GM12892 (cell line): ENCODE results near the gene SELENOM.

Experiments used
- POLR2A ChIP-seq: IDR thresholded peaks from 2 replicates; pipeline ENCODE4 v1.6.1; 2011; ENCODE audit warnings: low read depth, low read length, control low read depth
- TAF1 ChIP-seq: IDR thresholded peaks from 2 replicates; pipeline ENCODE4 v1.6.1; 2011; ENCODE audit warnings: low read depth, mild to moderate bottlenecking, control low read depth, low read length, borderline replicate concordance

DNA sequence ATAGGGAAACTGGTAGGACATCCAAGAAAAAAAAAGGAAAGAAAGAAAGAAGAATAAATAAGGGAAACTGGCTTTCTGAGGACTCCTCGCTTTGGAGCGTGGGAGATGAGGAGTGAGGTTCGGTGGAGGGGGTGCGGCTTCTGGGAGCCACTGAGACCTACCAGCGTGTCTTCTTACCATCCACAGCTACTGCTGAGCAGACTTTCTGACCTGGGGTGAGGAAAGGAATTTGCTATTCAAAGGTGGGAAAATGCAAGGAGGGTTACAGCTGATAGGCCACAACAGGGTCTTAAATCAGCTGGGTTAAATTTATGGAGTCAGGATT is 488 bp upstream of the SELENOM start:
- TF ChIP-seq POLR2A: no peak
- TF ChIP-seq TAF1: no peak
